Activated T-cell treated with anti-CD3 and anti-CD28 coated beads for 1 hour (primary cell): ENCODE results near the gene EIF4G3.
"Not testable (repeated sequence)": the region's sequence is repeated elsewhere in the genome, so short reads cannot be mapped to it uniquely, and the experiment has no call there.

Experiments
- DNase-seq: peaks from one replicate; pipeline ENCODE4 v3.0.0-alpha.2; 2020; ENCODE audit warnings: low read depth

The EIF4G3 gene

DNA sequence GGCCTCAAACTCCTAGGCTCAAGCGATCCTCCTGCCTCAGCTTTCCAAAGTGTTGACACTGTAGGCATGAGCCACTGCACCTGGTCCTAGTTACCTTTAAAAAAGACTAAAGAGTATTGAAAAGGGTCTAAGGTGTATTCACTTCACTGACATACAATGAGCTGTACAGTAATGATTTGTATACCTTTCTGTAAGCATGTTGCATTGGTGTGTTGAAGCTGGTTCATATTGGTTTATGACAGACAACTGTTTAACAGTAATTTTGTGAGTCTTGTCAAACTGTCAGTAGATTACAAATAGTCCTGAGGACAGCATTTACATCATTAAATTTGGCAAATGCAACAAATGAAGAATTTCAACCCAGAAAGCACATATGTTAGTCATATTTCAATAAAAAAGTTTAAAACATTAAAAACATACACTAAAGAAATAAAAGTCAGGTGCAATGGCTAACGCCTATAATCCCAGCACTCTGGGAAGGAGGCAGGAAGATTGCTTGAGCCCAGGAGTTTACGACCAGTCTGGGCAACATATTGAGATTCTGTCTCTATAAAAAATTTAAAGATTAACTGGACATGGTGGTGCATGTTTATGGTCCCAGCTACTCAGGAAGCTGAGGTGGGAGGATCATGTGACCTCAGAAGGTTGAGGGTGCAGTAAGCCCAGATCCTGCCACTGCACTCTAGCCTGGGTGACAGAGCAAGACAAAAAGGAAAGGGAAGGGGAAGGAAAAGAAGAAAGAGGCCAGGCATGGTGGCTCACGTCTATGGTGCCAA is 301.3 kb downstream of the EIF4G3 start:
- DNase-seq, result no peak

DNA sequence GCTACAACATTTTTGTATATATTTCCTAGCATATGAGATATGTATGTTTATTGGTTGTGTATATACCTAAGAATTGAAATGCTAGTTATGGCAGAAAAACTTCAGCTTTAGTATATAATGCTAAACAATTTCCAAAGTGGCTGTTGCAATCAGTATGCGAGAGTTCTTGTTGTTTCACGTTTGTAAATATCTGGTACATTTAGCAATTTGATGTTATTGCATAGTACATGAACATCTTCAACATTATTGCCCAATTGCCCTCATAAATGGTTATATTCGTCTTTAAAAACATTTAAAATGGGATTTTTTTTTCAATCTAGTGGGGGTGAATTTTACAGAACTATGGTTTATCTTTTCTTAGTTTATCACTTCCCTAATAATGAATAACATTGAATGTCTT is 303.4 kb downstream of the EIF4G3 start:
- no peak for DNase-seq

DNA sequence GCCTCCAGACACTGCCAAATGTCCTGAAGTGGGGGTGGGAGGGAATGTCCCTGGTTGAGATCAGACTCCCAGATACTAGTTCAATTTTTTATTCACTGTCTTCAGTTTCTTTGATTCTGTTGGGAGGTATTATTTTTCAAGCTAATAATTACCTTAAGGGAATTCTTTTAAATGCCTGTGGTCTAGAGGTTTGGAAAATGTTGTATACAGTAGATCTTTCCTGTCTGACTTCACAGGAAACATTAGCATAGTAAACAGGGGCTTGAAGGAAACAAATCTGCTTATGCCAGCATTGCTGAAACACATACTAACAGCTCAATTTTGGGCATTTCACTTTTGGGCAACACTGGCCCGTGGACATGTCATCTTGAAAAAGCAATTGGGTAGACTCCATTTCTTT is 305.3 kb downstream of the EIF4G3 start:
- no peak for DNase-seq

DNA sequence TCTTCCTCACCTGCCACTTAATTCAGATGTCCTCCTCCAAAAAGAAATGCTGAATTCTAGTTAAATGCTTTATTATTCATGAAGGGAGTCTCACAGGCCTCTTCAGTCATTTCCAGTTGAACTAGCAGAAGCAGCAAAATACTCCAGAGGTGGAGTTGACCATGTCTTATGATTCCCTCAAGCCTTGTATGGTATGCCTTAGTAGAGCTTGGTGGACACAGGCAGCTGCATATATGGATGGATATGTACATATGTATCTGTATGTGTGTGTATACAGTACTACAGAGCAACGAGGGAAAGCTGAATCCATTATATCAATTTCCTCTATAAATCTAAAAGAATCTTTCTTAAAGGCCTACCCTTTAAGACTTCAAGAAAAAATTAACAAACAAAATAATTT is 306.0 kb downstream of the EIF4G3 start:
- DNase-seq, result no peak

GRCh38 chr1:20868263-20868662 is 308.4 kb downstream of the EIF4G3 start:
- no peak for DNase-seq

GRCh38 chr1:20867847-20868246 is 308.9 kb downstream of the EIF4G3 start:
- no peak for DNase-seq

- DNase-seq, result no peak
Measured at GRCh38 chr1:20867062-20867461, 309.6 kb downstream of the EIF4G3 start.

- no peak for DNase-seq
Measured at GRCh38 chr1:20865001-20865400, 311.7 kb downstream of the EIF4G3 start.

GRCh38 chr1:20854529-20854928 is 322.2 kb downstream of the EIF4G3 start:
- no peak for DNase-seq

DNA sequence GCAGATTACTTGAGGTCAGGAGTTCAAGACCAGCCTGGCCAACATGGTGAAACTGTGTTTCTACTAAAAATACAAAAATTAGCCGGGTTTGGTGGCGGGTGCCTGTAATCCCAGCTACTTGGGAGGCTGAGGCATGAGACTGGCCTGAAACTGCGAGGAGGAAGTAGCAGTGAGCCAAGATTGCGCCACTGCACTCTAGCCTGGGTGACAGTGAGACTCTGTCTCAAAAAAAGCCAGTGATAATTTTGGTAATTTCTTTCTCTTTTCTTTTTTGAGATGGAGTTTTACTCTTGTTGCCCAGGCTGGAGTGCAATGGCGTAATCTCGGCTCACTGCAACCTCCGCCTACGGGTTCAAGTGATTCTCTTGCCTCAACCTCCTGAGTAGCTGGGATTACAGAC is 324.9 kb downstream of the EIF4G3 start:
- not testable (repeated sequence) for DNase-seq

- no peak for DNase-seq
Measured at GRCh38 chr1:20850021-20850420, 326.7 kb downstream of the EIF4G3 start.

GRCh38 chr1:20849100-20849499 is 327.6 kb downstream of the EIF4G3 start:
- DNase-seq, result no peak

- DNase-seq, result no peak
Measured at GRCh38 chr1:20848162-20848561, 328.5 kb downstream of the EIF4G3 start.

- DNase-seq, result no peak
Measured at GRCh38 chr1:20847611-20848080, 329.1 kb downstream of the EIF4G3 start.

DNA sequence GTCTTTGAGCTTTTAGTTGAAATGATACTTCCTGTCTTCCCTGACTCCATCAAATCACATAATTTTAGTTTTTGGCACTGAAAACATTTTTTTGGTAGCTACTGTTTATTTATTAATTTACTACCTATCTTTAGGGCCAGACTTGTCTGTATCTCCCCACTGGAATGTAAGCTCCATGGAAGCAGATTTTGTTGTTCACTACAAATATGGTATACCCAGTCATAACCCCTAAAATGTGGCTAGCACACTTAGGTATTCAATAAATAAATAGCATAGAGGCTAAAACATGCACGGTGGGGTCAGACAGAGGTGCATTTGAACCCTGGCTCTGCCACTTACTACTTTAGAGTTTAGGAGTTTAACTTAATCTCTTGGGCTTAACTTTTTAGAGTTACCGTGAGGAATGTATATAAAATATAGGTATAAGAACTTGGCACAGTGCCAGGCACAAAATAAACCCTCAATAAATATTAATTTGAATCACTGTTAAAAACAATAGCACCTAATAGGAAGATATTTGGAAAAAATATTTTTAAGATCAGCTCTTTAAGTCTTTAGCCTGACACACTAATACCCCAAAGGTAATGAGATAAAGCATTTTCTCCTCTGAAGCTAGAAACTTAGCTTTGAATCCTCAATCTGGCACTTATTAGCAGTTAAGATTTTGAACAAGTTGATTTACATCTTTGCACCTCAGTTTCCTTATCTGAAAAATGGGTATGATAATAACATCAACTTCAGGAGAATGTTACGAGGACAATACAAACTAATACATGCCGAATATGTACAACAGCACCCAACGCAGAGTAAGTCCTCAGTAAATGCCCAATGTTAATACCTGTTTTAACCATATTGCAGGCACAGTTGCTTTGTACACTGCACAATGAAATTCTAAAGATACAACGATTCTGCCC is 330.0 kb downstream of the EIF4G3 start:
- DNase-seq, result no peak

GRCh38 chr1:20840731-20841130 is 336.0 kb downstream of the EIF4G3 start:
- DNase-seq, result no peak

DNA sequence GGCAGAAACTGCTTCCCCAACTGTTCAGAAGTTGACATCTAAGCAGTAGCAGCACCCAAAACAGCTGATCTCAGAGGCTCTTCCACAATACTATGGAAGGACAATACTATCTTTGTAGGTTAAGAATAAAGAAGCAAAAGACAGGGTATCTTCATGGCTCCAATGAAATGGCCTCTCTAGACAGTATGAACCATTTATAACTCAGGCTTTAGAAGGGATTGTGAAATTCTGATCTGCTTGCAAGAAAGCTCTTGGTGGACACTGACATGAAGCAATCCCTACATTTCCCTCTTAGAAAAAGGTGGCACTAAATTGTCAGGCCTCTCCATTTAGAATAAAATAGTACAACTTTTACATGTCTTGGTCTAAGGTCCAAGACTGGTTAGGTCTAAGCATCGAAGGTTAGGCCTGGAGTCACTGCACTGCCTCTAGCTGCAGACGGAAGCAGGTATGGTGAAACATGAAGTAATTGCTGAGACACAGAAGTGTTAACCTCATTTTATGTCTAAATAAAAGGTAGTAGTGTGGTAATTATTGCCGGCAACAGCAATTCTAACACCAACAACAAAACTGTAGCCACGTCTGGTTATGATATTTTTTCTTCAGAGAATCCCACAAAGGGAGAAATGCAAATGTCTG is 339.0 kb downstream of the EIF4G3 start:
- DNase-seq, result no peak

DNA sequence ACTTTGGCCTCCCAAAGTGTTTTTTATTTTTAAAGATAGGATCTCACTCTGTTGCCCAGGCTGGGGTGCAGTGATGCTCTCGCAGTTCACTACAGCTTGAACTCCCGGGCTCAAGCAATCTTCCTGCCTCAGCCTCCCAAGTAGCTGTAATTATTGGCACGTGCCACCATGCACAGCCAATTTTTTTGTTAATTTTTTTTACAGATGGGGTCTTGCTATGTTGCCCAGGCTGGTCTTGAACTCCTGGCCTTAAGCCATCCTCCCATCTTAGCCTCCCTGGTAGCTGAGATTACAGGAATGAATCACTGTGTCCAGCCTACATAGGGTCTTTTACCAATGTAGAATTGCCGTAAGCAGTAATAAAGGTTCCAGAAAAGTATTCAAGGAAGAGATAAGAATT is 340.5 kb downstream of the EIF4G3 start:
- no peak for DNase-seq

- DNase-seq, result no peak
Measured at GRCh38 chr1:20834780-20835179, 341.9 kb downstream of the EIF4G3 start.

DNA sequence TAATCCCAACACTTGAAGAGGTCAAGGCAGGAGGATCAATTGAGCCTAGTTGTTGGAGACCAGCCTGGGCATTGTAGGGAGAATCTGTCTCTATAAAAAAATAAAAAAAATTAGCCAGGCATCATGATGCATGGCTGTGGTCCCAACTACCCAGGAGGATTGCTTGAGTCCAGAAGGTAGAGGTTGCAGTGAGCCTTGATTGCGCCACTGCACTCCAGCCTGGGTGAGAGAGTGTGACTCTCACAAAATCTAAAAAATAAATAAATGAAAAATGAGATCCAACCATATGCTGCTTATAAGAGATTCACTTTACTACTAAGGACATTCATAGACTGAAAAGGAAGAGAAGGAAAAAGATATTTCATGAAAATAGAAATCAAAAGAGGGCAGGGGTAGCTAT is 342.5 kb downstream of the EIF4G3 start:
- DNase-seq, result no peak

GRCh38 chr1:20830378-20830777 is 346.3 kb downstream of the EIF4G3 start:
- no peak for DNase-seq

DNA sequence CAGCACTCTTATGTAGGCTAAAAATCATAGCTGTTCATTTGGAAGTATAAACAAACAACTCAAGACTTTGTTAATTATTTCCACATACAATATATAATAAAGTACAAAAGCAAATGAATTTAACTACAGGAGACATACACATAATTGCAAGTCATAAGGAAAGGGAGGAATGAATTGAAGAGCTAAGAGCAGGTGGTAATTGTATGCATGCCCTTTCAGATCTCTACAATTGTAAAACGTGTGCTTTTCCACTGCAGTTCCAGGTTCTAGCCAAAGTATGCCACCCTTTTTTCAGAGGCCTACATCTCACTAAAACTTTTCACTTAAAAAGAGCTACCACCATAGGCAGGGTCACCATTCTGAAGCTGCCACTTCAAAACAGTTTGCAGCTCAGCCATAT is 346.8 kb downstream of the EIF4G3 start:
- no peak for DNase-seq

GRCh38 chr1:20829531-20829930 is 347.2 kb downstream of the EIF4G3 start:
- DNase-seq, result no peak
